Measurements from ENCODE around the gene RBM44.
A peak's percentile ranks its signal among the peaks of the same experiment; 100 is the strongest.
"Not testable (repeated sequence)": the region's sequence is repeated elsewhere in the genome, so short reads cannot be mapped to it uniquely, and the experiment has no call there.

Gene RBM44

DNA sequence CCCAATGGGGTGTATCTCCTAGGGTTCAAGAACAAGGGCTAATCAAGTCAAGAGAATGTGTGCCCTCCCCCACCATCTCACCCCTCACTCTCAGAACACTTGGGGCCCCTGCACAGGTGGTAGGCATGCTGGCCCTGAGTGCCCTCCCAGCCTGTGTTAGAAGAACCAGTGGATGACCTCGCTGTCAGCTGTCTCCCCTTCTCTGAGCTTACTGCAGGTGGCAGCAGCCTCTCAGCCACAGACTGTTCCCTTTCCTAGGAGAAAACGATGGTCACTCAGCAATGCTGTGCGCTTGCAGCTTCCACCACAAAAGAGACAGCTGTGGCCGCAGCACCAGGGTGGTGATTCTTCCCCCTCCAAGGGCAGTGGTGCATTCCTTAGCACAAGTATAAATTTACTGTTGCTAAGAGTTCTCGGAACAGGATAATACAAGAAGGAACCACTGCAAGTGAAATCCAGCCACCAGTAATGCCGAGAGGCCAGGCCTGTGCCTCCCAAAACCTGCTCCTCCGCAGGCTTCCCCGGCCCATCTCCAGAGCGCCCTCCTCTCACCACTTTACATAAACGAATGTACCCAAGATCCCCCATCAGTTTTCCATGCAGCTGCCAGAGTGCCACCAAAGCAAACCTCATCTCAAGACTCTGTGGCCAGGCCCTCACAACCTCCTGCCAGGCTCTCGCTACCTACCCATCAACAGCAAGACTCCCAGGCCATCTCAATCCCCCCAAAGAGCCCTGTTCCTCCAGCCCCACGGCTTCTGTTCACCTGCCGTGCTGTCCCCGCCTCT, 59.9 kb downstream of the RBM44 start:
- peak in 1 of 4 experiments; percentile 15 for DNase-seq

DNA sequence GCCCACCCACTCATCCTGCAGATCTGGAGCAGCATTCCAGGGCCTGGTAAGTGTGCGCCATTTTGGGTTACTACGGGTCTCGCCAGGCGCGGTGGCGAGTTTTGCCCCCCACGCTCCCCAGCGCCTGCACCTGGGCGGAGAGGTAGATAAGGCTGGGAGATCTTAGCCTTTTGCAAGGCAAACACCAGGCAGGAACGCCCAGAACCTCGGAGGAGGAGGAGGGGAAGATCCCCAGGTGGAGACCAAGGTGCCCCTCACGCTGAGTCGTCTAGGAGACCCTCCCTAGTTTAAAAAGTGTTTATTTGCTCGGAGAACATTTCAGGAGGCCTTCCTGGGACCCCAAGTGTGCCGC, 60.5 kb downstream of the RBM44 start:
- DNase-seq = no peak

DNA sequence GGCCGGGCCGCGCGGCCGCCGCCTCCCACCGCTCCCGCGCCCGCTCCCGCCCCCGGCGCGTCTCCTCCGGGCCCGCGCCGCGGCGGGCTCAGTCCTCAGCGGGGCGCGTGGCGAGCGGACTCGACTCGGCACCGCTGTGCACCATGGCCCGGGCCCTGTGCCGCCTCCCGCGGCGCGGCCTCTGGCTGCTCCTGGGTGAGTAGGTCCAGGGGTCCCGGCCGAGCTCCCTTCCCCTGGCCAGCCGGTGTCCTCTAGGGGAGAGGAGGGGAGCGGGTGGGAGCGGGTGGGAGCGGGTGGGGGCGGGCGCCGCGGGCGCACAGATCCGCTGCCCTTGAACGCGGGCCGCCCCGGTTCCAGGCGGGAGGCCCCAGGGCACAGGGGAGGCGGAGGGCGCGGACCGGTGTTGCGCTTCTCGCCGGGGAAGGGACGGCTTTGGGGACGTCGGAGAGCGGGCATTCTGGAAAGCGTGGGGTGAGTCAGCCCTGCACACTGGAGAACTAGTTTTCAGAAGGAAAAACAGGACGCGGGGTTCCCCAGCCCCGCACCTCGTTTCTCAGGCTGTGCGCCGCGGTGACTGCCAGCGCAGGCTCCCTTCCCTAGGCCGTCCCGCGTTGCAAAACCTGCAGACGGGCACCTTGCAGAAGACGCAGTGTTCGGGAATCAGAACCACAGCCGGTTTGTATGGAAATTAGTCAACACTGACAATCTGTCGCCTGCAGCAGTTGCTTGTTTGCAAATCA, 61.1 kb downstream of the RBM44 start, which contains the start of gene RAMP1:
TSS of gene RAMP1 (plus strand) at position 91 of the 740 bp plus-strand sequence. CDS start at position 144, 53 bp downstream.
- DNase-seq = no peak

DNA sequence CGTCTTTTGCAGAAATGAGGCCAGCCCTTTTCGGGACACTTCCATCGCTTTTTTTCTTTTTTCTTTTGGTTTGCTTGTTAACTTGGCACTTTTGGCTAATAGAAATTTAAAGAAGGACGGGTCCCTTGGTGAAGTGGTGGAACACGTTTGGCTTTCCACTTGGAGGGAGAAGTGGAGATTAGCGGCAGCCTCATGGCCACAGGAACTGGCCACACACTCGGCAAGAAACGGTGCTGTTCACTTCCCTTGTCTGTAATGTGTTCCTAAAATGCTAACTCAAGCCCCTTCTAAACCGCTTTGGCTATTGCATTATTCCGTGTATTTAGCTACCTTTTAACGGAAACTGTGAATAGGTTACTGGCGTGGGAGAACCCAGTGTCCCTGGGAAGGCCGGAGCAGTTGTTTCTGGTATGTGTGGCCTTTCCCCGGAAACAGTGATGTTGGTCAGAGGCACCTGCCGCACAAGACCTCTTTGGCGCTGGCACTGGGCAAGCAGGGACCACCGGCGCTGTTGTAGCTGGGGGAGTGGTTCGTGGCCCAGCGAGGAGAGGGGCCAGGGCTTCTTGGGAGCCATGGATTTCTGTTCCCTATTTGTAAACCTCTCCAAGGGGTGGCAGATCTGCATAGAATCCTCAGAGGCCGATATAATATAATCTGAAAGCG, 61.8 kb downstream of the RBM44 start:
- DNase-seq = no peak

DNA sequence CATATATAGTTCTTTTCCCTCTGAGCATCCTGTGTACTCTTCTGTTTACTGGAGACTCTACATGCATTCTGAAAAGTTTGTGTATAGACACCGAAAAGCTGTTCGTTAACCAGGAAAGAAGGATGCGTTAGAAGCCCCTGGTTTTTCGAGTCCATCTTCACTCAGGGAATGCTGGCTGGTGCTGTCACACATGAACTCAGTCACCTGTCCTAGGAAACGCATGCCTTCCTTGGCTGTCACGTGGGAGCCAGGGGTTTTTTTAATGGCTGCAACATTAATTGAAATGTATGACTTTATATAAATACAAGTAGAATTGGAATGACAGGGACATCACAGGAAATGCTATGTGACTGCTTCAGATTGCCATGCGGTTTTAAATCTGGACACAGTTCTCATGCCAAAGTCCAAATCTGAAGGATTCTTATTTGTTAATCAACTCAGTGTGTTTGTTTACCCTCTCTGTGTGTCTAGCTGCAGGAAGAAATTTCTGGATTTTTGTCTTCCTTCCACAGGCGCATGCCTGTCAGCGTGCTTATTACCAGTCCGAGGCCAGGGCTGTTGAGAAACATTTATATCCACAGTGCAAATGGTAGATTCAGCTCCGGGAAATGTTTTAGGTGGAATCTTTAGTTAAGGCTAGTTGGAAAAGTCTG, 63.4 kb downstream of the RBM44 start:
- DNase-seq = no peak

DNA sequence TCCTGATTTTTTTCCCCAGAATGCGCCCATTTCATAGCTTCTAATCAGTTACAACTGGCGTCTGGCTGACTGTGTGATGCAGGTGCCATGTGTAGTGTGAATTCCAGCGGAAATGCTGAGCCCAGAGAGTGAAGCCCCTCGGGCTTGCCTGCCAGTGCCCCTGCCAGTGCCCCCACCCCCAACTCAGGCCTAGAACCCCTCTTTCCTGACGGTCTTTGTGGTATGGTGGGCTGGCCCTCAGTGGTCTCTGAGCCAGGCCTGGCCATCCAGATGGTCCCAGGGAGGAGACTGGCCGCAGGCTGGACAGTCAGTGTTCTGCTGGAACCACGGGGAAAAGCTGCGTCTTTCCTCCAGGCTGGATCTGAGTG, 63.9 kb downstream of the RBM44 start:
- no peak for DNase-seq

DNA sequence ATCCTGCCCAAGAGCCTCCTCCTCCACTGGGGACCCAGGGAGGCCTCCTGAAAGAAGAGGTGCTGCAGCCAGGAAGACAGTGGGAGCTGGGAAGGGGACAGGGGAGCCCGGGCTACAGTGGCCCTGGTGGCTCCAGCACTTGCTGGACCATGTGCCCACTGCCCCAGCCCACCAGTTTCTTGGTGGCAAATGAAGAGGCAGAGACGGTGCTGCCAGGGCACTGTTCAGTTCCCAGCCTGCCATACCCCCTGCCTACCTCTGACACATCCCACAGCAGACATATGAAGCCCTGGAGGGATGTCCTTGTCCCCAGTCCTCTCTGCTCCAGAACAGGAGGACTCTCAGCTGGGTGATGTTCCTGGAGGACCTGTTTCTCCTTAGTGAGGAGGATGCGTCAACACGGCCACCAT, 64.5 kb downstream of the RBM44 start:
- no peak for DNase-seq

DNA sequence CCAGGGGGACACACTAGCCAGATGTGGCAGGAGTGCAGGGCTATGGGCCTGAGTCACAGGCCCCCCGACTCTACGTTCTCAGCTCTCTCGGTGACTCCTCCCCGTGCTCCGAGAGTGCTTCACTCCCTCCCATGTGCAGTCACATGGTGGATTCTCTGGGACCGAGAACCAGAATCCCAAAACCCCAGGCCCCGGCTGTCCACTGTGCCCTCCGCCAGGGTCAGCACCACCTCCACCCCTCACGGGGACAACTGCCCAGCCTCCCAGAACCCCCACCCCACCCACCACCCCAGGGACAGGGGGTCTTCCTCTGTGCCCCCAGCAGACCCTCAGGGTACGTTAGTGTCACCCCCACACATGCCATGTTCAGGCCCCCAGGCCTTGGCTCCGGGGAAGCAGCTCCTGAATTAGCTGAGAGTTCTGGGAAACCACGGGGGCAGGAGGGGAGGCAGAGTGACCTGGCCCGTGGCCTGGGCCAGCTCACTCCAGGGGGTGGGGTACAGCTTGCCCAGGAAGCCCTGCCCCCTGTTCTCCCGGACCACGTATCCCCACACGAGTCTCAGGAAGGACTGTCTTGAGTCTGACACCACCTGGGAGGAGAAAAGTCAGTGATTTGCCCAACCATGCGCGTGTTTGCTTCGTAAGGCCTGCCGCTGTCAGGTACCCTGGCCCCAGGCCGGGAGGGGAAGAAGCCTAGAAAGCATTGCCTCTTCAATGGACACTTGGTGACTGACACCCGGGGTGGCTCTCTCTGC, 65.3 kb downstream of the RBM44 start:
- DNase-seq = no peak

DNA sequence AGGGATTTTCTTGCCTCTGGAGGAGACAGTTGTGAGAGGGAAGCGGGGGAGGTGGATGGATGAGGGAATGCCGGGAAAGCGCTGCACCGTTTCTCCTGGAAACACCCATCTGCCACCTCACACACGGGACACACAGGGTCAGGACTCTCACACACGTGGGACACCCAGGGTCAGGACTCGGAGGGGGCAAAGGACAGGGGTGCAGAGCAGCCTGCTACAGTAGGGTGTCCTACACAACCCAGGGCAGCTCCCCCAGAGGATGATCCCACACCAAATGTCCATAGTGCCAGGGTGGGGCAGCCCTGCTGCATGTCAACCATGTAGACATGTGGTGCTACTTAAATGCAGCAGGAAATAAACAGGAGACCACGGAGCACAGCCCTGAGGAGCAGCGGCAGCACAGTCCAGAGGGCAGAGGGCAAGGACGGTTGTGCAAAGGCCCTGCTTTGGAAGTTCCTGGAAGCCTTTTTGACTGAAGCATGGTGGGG, 65.9 kb downstream of the RBM44 start:
- no peak for DNase-seq

DNA sequence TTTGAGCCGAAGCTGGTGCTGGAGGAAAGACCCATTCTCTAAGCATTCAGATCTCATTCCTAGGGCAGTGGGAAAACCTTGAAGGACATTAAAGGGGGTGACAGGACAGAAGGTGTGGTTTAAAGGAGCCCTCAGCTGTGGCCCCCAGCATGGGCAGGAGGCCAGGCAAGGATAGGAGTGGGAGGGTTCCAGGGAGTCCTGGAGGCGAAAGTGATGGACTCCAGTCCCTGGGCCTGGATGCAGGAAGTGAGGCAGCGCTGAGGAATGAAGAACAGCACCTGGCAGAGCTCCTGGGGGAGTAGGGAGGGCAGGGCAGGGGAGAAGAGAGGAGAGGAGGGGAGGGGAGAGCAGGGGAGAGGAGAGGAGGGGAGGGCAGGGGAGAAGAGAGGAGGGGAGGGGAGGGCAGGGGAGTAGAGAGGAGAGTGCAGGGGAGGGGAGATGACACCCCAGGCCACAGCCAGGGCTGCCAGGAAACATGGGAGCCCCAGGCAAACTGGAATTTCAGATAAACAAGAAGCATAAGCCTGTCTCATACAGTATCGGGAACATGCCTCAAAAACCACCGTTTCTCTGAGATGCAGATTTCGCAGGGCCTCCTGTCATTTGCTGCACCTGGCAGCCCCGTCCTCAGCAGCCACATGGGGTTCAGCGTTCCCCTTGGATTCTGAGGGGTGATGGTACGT, 66.5 kb downstream of the RBM44 start:
- no peak for DNase-seq

DNA sequence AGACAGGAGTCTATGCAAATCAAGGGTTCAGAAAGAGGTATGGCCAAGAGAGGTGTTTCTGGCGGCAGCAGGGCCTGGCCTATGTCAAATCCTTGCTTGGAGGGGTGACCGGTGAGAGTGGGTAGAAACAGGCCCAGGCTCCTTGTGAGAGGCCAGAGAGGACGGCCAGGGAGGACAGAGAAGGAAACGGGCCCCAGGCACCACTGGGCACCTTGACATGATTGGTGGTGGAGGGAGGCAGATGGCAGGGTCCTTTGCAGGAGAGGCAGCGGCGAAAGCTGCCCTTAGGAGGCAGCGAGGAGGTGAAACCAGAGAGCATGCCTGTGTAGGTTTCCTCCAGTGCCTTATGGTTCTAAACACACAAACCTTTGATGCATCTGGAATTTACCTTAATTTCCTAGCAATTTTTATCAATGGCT, 67.1 kb downstream of the RBM44 start:
- DNase-seq = no peak

DNA sequence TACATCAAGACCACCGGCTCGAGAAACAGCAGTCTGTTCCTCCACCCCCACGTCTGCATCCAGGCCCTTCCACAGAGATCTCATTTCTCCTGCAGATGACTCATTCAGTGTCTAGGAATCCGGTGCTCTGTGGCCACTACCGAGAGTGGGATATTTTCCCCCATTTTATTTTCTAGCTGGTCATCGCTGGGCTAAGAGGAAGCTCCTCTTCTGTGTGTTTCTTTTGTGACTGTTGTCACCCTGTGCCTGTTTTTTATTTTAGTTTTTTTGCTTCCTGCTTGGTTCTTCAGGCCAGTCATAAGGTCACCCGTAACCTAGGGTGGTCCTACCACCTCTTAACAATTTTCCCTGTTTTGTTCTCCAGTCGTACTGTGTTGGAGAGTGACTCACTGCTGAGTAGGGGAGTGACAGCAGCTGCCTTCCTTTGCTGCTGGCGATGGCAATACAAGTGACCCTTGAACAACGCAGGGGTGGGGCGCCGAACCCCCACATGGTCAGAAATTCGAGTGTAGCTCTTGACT, 67.6 kb downstream of the RBM44 start:
- DNase-seq = no peak

DNA sequence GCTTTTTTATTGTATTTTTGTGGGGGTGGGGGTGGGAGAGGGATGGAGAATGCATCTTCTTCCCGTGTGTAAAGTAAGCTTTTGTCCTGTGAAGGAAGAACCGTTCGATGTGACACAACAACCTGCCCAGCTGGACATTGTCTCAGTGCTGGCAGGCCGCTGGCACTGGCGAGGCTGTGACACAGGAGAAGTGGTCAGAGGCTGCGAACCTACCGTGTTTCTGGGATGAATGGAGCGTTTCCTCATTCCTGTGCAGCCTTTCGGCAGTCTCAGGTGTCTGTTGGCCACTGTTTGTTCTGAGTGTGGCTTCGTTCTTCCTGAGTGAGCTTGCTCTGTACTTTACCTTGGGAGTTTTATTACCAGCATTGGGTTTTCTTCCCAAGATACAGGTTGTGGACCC, 68.9 kb downstream of the RBM44 start:
- no peak for DNase-seq

DNA sequence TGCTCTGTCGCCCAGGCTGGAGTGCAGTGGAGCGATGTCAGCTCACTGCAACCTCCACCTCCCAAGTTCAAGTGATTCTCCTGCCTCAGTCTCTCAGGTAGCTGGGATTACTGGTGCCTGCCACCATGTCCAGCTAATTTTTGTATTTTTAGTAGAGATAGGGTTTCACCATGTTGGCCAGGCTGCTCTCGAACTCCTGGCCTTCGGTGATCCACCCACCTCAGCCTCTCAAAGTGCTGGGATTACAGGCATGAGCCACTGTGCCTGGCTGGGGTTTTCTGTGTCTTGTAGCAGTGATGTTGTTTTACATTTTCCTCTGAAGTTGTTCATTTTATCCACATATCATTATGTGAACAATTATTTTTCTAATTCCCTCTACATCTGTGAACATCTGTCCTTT, 69.5 kb downstream of the RBM44 start:
- not testable (repeated sequence) for DNase-seq

DNA sequence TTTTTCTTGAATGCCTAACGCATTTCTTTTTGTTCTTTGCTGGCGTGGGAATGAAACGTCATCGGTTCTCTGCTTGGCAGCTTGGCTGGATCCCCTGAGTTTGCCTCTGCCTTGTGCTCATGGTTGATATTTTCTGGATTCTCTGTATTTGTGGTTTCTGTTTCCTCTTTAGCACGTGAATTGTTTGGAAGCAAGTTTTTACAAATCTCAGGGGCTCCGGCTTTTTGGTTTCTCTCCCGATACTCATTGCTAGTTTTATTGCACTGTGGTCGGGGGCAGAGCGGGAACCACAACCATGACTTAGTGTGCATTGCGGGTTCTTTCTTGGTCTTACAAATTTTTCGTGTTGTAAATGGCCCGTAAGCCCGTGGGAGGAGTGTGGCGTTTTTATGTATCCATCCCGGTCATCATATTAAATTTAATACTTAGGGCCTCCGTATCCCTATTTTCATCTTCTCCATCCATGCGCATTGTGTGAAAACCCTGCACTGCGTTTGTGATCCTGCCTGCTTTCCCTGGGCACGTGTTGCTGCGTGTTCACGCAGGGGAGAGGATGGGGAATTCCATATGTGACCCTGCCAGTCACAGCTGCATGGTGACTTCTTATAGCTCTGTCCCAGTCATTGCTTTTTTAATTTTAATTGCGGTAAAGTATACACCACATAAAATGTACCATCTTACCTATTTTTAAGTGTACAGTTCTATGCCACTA, 70.2 kb downstream of the RBM44 start:
- no peak for DNase-seq

DNA sequence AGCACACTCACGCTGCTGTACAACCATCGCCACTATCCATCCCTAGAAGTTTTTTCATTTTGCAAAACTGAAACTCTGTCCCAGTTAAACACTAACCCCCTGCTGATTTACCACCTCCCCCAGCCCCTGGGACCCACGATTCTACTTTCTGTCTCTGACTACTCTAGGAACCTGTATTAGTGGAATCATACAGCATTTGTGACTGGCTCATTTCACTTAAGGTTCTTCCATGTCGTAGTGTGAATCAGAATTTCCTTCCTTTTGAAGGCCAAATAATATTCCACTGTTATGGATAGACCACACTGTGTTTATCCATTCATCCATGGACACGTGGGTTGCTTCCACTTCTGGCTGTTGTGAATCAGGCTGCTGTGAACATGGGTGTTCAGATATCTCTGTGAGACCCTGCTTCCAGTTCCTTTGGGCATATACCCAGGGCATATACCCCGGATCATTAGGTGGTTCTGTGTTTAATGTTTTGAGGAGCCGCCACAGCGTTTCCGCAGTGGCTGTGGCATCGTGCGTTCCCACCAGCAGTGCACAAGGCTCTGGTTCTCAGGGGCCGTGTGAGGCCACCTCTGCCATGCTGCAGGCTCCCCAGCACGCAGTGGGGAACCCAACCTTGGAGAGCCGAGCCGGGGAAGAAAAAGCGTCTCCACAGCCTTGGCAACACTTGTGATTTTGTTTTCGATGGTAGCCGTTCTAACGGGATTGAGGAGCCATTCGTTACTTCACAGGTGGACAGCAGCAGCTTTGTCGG, 70.9 kb downstream of the RBM44 start:
- DNase-seq = no peak

DNA sequence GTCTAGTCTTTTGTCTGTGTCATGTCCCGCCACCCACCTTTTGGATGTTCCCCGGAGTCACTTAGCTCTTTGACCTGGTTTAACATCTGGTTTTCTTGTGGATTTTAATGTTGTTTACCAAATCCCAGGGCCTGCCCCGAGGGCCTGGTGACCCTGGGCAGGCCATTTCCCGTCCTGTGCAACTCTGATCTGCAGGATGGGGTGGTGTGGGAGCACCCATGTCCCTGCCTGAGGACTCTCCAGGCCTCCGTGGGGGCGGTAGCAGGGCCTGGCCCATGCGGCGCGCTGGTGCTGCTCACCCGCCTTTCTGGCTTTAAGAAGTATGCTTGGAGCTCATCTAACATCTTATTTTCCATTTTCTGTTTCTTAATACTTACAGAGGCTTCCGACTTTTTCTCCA, 71.5 kb downstream of the RBM44 start:
- DNase-seq = no peak

DNA sequence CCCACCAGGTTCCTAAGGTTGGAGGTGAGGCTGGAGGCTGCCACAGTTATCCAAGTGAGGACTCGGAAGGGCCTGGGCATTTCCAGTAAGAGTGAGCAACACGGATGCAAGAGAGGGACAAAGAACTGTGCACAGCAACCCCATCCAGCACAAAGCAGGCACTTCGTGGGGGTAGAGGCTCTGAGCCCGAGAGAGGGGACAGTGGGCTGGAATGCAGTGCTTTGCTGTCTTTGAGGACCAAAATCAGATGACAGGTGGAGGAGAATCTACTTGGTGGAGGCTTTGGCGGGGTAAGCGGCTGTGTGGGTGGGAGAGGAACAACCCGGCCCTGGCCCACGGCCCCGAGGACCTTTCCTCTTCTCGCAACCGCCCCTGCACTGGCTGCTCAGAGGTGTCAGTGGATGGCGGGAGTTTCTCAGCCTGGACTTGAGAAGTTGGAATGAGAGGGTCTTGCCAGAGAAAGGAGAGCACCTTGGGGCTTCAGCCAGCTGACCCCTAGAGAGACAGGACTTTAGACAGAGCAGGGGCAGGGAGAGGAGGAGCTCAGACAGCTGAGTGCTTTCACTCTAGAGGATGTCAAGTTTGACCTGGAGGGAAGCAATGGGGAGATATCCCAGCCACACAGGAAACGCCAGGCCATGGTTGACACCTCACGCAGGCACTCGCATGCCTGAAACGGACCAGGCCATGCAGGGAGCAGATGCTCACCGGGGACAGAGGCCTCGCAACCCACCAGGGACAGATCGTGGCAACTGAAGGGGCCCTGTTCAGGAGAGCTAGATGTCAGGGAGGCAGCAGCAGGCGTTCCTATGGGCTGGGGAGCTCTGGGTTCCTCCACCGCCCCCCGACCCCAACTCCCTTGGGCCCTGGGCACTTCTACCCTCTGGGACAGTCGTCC, 72.4 kb downstream of the RBM44 start:
- DNase-seq = no peak
